Upper lobe of right lung (tissue), 1 donor: ENCODE results near the gene SARNP. TPM values are rescaled to one million over a fixed set of nuclear protein-coding genes. Genes with fewer than 3 reads are reported as not detected.
A peak's percentile ranks its signal among the peaks of the same experiment; 100 is the strongest.

Source experiments
- ATAC-seq: fragments of 200-7000 bp; cut with Tn5 transposase; one replicate; pipeline ENCODE4 v1.9.1; 2020; ENCODE audit warnings: mild to moderate bottlenecking, moderate library complexity
- DNase-seq: peaks from one replicate; pipeline ENCODE4 v3.0.0-alpha.2; 2020
- H3K27ac ChIP-seq: fragments of 200-600 bp; one replicate; pipeline ENCODE4 v1.8.0; 2022
- H3K27me3 ChIP-seq: fragments of 200-600 bp; one replicate; pipeline ENCODE4 v1.8.0; 2022; ENCODE audit warnings: mild to moderate bottlenecking
- H3K36me3 ChIP-seq: fragments of 200-600 bp; one replicate; pipeline ENCODE4 v1.8.0; 2022
- H3K4me1 ChIP-seq: fragments of 200-600 bp; one replicate; pipeline ENCODE4 v1.8.0; 2022
- H3K4me3 ChIP-seq: fragments of 200-600 bp; one replicate; pipeline ENCODE4 v1.8.0; 2022; ENCODE audit warnings: mild to moderate bottlenecking
- H3K9me3 ChIP-seq: fragments of 200-600 bp; one replicate; pipeline ENCODE4 v1.8.0; 2022
- CTCF ChIP-seq: fragments of 200-600 bp; IDR thresholded peaks from one replicate; pipeline ENCODE4 v1.8.0; 2022; ENCODE audit warnings: antibody characterized with exemption
- intact Hi-C: fragments of 100-400 bp; cut with DNase I; formaldehyde crosslinking; loops from one replicate; pipeline ENCODE4 v1.11.0; 2022
- total RNA-seq: library from RNA; stranded (reverse); fragmentation: NEBNext Ultra II Directional; extraction: Animal tissue kit (Norgen Biotek cat#: 25700); gene quantifications from one replicate; pipeline ENCODE4 v1.2.1, GENCODE V29; 2021
- donor health status: DM: no; HTN: yes; CAD: no; lungs with severe emphysema.

Gene SARNP
- total RNA-seq, 1 donor from 2014 or later: 43.6 TPM

DNA sequence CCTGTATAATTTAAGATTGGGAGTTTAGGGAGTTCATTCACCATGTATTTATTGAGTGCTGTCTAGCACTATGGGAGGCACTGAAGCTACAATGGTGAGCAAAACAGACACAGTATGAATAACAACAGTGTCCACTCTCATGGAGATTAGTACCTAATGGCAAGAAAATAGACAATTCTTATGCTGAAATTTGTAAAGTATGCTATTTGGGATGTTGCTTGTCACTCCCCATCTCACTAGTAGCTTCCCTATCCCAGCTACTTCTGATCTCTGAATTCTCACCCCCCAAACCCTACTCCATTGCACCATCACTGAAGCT is 70.7 kb downstream of the SARNP start:
- peaks cover 12% of the 10 kb centered on the region for H3K36me3 ChIP-seq
- TF ChIP-seq CTCF: no peak
- H3K4me3 ChIP-seq: no peak overlapping the region
- DNase-seq: no peak
- intact Hi-C loops: loop anchor here (10.0 kb wide), 1 partner anchor 48 kb away; no protein-coding TSS in a partner anchor
- no peaks in the 10 kb centered on the region for H3K9me3 ChIP-seq
- peaks cover 9% of the 10 kb centered on the region for H3K4me1 ChIP-seq
- H3K27ac ChIP-seq: no peak overlapping the region
- no peak for ATAC-seq
- H3K27me3 ChIP-seq: no peaks in the 10 kb centered on the region

- Histone ChIP-seq H3K4me3 (no peak overlapping the region), H3K27me3 (no peaks in the 10 kb centered on the region), H3K36me3 (peaks cover 7% of the 10 kb centered on the region), H3K9me3 (no peaks in the 10 kb centered on the region), H3K27ac (no peak overlapping the region), H3K4me1 (peaks cover 9% of the 10 kb centered on the region)
- intact Hi-C loops: loop anchor here (10.0 kb wide), 1 partner anchor 48 kb away; no protein-coding TSS in a partner anchor
- no peak for DNase-seq
- TF ChIP-seq CTCF: no peak
- no peak for ATAC-seq
Measured at GRCh38 chr12:55746174-55746912, 71.2 kb downstream of the SARNP start.

DNA sequence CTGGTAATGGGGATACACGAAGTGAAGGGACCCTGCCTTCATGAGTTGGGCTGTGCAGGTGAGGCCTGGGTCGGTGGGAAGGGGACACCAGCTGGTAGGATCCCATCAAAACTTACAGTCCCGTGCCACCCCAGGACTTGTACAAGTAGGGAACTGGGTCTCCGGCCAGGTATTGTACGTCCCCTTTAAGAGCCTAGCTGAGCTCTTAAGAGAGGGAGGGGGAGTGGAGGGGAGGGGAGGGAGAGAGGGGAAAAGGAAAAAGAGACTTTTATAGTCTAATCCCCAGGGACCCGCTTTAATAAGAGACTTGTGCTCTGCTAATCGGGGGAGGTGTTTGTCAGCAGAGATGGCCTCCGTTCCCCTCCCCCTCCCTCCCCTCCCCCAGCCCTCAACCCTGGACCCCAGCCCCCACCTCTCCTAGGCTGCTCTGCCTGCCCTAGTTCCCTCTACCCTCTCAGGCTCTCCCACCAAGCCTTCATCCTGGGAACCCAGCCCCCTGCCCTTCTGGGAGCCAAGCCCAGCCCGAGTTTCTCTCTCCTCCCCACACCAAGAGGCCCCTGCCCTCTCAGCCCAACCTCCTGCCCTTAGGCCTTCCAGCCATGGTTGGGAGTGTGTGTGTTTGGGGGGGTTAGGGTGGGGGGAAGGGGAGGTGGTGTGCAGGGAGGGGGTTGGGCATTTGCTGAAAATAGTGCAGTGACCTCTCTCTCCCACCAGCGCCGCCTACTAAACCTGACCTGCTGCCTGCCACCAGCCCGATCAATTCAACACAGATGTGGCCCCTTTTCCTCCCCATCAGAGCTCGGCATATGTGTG is 72.0 kb downstream of the SARNP start:
- DNase-seq: no peak
- Histone ChIP-seq H3K36me3 (no peaks in the 10 kb centered on the region), H3K9me3 (no peaks in the 10 kb centered on the region), H3K4me1 (peaks cover 9% of the 10 kb centered on the region), H3K4me3 (no peak overlapping the region), H3K27me3 (no peaks in the 10 kb centered on the region), H3K27ac (no peak overlapping the region)
- ATAC-seq: no peak
- TF ChIP-seq CTCF: no peak
- intact Hi-C loops: loop anchor here (10.0 kb wide), 1 partner anchor 49 kb away; no protein-coding TSS in a partner anchor

- no peaks in the 10 kb centered on the region for H3K36me3 ChIP-seq
- intact Hi-C loops: loop anchor here (10.0 kb wide), 1 partner anchor 50 kb away; no protein-coding TSS in a partner anchor
- no peaks in the 10 kb centered on the region for H3K27me3 ChIP-seq
- H3K4me3 ChIP-seq: peak overlapping the region; percentile 65
- ATAC-seq (no peak), DNase-seq (no peak)
- H3K4me1 ChIP-seq: peaks cover 9% of the 10 kb centered on the region
- no peaks in the 10 kb centered on the region for H3K9me3 ChIP-seq
- no peak overlapping the region for H3K27ac ChIP-seq
- TF ChIP-seq CTCF: no peak
Measured at GRCh38 chr12:55744340-55745030, 73.0 kb downstream of the SARNP start.

GRCh38 chr12:55743406-55744339 is 73.9 kb downstream of the SARNP start:
- peak; percentile 13 for TF ChIP-seq CTCF
- intact Hi-C loops: loop anchor here (10.0 kb wide), 1 partner anchor 51 kb away; no protein-coding TSS in a partner anchor
- Histone ChIP-seq H3K9me3 (no peaks in the 10 kb centered on the region), H3K27me3 (no peaks in the 10 kb centered on the region), H3K27ac (peak overlapping the region; percentile 42), H3K4me3 (peak overlapping the region; percentile 65), H3K4me1 (peaks cover 9% of the 10 kb centered on the region), H3K36me3 (no peaks in the 10 kb centered on the region)
- DNase-seq (peak; percentile 84), ATAC-seq (peak; percentile 69)
